Stimulated activated CD8-positive, alpha-beta memory T cell treated with anti-CD3 and anti-CD28 coated beads, Interleukin-15, amount 100 ng/mL, for 24 hours (primary cell): ENCODE measurements around the gene PFKP.
A peak's percentile ranks its signal among the peaks of the same experiment; 100 is the strongest.

Experiments used
- DNase-seq: peaks from one replicate; pipeline ENCODE4 v3.0.0-alpha.2; 2020; ENCODE audit warnings: low read depth

Gene PFKP

GRCh38 chr10:3071405-3072198 lies 4.3 kb downstream of the PFKP start:
- no peak for DNase-seq

DNA sequence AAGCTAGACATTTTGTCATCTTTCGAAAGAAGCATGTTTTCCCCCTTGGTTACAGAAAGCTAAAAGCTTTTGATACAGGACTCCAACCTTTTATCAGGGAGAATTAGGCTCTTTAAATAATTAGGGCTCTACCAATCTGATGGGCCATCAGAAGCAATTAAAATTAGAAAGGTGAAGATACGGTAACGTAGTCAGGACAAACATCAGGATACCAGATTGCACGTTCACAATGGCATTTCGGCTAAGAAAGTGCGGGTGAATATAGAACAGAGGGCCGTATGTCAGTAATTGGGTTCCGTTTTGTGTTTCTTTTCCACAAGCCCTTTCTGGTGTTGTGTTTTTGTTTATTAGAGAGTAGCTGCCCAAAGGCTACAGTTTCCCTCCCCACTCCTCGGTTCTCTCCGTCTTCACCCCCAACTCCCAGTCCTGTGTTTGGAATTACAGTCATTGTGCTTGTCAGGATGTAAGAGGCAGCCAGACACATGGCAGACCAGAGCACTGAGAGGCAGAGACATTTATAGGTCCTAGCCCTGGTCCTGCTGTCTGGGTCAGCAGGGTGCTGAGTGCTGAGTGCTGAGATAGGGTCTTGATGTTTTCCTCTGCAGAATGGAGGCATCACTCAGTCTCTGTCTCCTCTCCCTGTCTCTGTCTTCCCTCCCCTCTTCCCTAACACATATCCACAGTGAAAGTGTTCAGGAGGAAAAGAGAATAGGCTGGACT lies 5.5 kb downstream of the PFKP start:
- no peak for DNase-seq

DNA sequence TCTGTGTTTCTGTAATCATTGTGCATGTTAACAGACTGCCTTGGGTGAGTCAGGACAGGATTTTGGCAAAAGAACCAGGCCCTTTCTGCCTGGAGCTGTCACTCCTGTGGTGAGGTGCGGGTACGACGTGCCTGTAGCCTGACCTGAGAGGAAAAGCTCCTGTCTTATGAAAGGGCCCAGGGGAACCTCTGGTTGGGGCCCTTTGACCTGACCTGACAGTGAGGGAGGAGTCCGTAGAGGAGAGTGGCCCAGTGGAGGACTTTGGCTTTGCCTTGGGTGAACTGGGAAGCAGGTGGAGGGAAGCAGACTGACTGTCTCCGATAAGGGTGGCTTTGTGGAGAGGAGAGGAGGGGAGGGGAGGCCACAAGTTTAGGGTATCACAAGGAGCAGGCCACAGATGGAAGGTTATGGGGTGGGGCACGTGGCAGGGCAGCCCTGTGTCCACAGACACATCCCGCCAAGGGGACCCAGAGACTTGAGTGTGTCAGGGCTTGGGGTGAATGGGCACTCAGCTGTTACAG lies 6.9 kb downstream of the PFKP start:
- DNase-seq, result no peak

- no peak for DNase-seq
Observed at GRCh38 chr10:3074985-3075600, 7.7 kb downstream of the PFKP start.

- no peak for DNase-seq
Observed at GRCh38 chr10:3076138-3076537, 8.8 kb downstream of the PFKP start.

- no peak for DNase-seq
Observed at GRCh38 chr10:3077509-3077908, 10.2 kb downstream of the PFKP start.

DNA sequence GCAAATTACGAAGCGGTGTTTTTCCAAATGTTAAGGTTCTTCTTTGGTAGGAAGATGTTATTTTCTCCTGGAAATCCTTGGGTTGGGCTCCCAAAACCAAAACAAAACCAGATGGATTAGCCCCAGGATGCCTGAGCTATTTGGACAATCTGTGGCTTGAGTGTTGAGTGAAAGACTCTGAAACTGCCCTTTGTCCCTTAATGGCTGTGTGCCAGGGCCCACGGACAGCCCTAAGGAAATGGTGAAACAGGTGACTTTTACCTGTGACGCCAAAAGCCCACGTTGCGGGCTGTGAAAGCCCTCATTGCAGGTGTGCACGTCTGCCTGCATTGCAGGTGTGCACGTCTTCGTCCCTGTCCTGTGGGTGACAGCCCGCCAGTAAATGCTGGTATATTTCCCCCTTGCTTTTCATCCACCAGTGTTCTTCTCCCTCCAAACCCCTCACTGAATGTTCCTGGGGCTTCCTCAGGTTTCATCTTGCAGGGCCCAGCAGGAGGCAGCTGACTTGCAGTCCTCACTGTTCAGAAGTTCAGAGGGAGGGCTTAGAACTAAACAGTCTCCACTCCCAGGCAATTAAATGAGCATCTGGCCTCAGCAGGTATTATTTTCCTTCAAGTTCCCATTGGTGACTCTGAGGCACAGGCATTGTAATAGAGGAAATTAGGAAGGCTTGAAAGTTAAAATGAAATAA lies 10.7 kb downstream of the PFKP start:
- DNase-seq, result no peak

DNA sequence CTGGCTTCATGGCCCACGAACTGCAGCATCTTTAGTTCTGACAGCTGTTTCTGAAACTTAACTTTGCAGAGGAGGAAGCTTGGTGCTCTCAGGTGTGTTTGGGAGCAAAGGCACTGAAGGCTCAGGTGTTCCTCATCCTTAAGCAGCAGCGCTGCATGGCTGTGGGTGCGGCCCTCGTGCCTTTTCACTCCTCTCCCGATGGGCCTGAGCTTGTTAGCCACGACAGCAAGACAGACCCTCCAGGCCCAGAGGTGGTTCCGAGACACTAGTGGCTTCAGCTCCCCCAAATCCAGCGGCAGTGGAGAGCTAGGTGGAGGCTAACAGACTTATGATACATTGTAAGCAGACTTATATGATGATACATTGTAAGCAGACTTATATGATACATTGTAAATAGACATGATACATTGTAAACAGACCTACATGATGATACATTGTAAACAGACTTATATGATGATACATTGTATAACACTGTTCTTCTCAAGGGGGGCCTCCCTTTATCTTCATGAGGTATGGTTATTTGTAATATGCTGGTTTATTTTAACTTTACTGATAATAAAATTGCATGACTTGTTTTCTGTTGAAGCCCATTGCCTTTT lies 14.1 kb downstream of the PFKP start:
- DNase-seq, result no peak

DNA sequence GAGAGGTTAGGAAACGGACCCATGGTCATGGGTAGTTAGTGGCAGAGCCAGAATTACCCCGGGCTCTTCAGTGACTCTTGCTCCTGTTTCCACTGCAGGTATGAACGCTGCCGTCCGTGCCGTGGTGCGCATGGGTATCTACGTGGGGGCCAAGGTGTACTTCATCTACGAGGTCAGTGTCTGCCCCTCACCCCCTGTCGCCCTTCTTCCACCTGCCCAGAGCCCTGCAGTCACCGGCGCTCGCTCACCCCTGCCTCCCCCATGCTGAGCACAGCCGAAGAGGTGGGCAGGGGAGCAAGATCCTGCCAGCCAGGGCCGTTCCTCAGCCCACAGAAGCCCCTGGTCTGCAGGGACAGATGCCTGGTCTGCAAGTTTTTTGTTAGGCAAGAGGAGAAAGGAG lies 14.9 kb downstream of the PFKP start:
- DNase-seq, result no peak

DNA sequence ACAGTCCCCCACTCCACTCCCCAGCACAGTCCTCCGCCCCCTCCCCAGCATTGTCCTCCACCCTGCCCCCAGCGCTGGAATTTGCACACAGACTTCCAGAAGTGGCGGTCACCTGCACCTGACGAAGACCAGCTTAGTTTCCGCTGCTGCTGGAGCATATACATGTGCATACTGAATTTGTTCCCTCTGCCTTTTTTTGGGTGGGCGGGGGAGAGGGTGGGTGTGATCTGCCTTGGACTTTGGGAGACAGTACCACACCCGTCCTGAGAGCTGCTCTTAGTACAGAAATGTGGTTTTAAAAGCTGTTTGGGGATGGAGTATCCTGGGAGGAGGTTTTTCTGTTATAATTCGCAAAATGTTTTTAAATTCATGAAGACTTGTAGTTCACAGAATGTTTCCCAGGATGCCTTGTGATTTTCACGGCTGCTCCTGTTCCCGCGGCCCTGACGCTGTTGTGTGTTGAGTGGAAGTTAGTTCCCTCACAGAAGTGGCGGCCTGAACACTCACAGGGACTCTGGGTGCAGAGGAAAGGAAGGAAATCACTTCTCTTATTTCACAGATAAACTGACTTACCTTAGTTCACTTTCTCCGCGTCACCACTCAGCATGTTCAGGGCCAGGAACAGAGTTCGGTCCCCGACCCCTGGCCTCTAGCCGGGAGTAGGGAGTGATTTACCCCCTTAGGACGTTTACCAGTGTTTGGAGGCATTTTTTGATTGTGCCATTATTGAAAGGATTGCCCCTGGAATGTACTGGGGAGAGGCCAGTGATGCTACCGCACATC lies 18.6 kb downstream of the PFKP start:
- no peak for DNase-seq

GRCh38 chr10:3090388-3090787 lies 23.0 kb downstream of the PFKP start:
- no peak for DNase-seq

DNA sequence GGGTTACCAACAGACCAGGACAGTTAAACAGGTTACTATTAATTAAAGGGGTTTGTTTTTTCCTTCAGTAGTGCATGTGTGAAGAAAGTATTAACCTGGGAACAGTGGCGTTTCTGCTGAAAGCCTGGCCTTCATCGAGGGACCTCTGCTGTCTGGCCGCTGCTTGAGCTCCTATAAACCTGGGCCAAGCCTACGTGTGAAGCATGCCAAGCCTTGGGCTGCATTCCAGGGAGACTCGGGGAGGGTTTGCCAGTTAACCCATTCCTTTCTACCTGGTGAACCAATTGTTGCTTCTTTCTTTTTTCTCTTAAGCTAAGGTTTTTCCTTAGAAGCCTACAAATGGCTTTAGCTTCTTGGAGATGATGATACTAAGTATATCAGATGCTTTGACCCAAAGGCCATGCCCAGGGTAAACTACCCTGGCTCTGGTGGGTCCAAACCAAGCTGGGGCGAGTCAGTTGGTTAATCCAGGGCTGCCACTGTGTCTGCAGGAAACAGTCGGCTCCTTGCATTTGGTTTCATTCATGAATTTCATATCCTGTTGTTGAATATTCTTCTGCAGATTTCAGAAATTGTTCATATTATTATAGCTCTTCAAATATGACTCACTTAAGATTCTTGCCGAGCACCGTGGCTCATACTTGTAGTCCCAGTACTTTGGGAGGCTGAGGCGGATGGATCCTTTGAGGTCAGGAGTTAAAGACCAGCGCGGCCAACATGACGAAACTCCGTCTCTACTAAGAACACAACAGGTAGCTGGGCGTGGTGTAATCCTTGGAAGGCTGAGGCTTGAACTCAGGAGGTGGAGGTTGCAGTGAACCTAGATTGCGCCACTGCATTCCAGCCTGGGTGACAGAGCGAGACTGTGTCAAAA lies 23.8 kb downstream of the PFKP start:
- DNase-seq, result no peak

DNA sequence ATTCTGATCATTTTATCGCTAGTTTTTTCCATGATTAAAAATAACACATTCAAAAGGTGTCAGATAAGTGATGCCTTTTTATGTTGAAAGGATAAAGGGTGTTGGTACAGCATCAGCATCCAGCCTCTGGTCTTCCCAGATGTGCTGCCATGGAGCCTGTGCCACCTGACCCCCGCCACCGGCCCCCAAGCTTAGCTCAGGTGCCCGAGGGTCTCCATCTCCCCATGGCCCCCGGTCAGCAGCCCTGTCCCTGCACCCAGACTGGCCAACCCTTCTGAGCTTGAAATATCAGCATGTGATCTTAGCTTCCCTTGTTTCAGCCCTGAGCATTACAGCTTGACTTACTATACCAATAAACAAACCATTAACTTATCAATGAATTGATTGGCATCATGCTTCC lies 24.6 kb downstream of the PFKP start:
- no peak for DNase-seq

- no peak for DNase-seq
Observed at GRCh38 chr10:3093996-3094395, 26.6 kb downstream of the PFKP start.

- no peak for DNase-seq
Observed at GRCh38 chr10:3094609-3095036, 27.3 kb downstream of the PFKP start.

DNA sequence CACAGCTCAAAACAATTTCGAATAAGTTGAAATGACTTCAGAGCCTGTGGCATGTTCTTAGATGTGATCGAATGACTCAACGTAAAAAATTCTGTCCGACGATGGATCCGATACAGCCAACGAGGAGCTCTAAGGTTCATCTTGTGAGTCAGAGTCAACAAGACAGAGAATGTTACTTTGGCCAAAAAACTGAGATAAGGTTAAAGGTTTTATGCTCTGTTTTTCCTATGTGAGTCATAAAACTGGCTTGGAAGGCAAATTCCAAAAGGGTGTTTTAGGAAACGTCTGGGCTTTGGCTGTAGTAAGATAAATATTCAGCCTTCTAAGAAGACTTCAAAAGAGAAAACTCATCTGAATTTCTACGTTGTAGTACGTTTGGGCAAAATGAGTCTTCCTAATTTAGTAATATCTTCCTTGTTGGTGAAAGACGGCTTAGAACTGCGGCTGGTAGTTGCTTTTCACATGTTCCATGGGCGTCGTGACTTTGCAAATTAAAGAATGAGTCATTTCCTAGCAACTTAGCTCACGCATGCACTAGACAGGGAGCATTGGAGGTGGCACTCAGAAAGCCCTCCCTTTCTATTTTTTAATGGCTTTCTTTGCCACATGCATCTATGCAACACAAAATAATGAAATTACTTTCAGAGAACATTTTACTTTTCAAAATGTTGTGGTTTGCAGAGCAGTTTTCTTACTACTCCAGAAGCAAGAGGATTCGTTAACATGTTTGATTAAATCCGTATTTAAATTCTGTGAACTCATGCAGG lies 28.2 kb downstream of the PFKP start:
- peak; percentile 13 for DNase-seq

- no peak for DNase-seq
Observed at GRCh38 chr10:3096149-3096548, 28.8 kb downstream of the PFKP start.

- DNase-seq, result no peak
Observed at GRCh38 chr10:3097160-3097559, 29.8 kb downstream of the PFKP start.

DNA sequence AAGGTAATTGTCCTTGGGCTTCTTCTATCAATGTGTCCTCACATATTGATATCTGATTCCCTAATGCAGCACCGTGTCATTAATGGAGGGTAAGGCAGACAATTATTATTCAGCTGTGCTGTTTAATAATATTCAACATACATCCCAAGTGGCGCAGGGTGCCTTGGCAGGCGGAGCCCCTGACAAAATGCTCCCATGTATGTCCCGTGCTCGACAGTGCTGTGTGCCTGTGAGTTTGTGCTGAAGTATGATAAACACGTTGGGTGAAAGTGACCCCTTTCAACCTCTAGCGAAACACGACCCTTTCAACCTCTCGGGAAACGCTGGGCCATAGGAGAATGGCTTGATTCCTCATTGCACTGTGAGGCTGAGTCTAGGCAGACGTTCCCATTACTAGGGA lies 31.3 kb downstream of the PFKP start:
- DNase-seq, result no peak
